A673 (cell line): Measurements from ENCODE around the gene DSTYK.

Source experiments
- CTCF ChIP-seq: fragments of 300-800, 200-600 bp; sonication (generic); conservative IDR thresholded peaks from 2 replicates; pipeline ENCODE4 v1.5.1; 2017; ENCODE audit warnings: low read depth, mild to moderate bottlenecking, antibody characterized with exemption, low read length, moderate library complexity, mixed read lengths
- EZH2 ChIP-seq: fragments of 200-600 bp; sonication (generic); IDR thresholded peaks from 2 replicates; pipeline ENCODE4 v1.6.1; 2017; ENCODE audit warnings: borderline replicate concordance, low read depth, mild to moderate bottlenecking, mixed read lengths, antibody characterized with exemption, low read length; ENCODE audit not compliant: poor library complexity, severe bottlenecking

DNA sequence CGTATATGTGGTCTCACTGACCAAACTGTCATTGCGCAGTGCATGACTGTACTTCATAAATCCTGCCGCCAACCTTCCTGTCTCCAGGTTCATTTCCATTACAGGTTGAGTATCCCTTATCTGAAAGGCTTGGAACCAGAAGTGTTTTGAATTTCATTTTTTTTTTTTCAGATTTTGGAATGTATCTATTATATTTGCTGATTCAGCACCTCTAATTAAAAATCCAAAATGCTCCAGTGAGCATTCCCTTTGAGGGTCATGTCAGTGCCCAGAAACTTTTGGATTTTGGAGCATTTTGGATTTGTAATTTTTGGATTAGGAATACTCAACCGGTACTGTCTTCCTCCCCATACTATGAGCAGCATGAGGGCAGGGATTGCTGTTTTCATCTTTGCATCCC, 59.0 kb downstream of the DSTYK start:
- TF ChIP-seq CTCF (no peak), EZH2 (no peak)
